A673 (cell line): ENCODE data around the gene CDKN2A. TPM values are rescaled to one million over a fixed set of nuclear protein-coding genes. Genes with fewer than 3 reads are reported as not detected.

Experiments
- BruUV-seq: library from RNA; stranded (reverse); fragments of 400-500 nt; replicated peaks from 2 replicates; lab custom pipeline; 2021; lab: Mats Ljungman, UMichigan
- CTCF ChIA-PET: fragments of 300-600 bp; sonication (Branson Sonifier 250); formaldehyde crosslinking; loops from one replicate; lab custom pipeline; 2022; ENCODE audit warnings: antibody characterized with exemption; lab: Charles Lee
- POLR2A ChIA-PET: fragments of 300-600 bp; sonication (Branson Sonifier 250); formaldehyde crosslinking; loops from one replicate; lab custom pipeline; 2022; ENCODE audit warnings: antibody characterized with exemption; ENCODE audit not compliant: low non-redundant PET; lab: Charles Lee
- DNase-seq: peaks from one replicate; pipeline ENCODE4 v3.0.0-alpha.2; 2015; ENCODE audit warnings: low spot score
- H3K27ac ChIP-seq: fragments of 200-600 bp; sonication (generic); 2 replicates; pipeline ENCODE4 v1.5.1; 2016; ENCODE audit warnings: mixed run types, low read depth, mild to moderate bottlenecking, mixed read lengths, antibody characterized with exemption, low read length; ENCODE audit not compliant: poor library complexity, severe bottlenecking
- H3K27me3 ChIP-seq: fragments of 200-600 bp; sonication (generic); replicated peaks from 2 replicates; pipeline ENCODE4 v1.6.1; 2017; ENCODE audit warnings: mixed run types, low read depth, mild to moderate bottlenecking, mixed read lengths, antibody characterized with exemption, low read length; ENCODE audit not compliant: insufficient read depth, poor library complexity
- H3K36me3 ChIP-seq: fragments of 200-600 bp; sonication (generic); 2 replicates; pipeline ENCODE4 v1.6.1; 2016; ENCODE audit warnings: mixed run types, mild to moderate bottlenecking, mixed read lengths, antibody characterized with exemption, low read length; ENCODE audit not compliant: insufficient read depth, poor library complexity, severe bottlenecking
- H3K4me1 ChIP-seq: fragments of 200-600 bp; sonication (generic); 2 replicates; pipeline ENCODE4 v1.6.1; 2017; ENCODE audit warnings: mixed run types, mild to moderate bottlenecking, mixed read lengths, antibody characterized with exemption, low read length; ENCODE audit not compliant: insufficient read depth, poor library complexity, severe bottlenecking
- H3K4me3 ChIP-seq: fragments of 200-600 bp; sonication (generic); 2 replicates; pipeline ENCODE4 v1.5.1; 2016; ENCODE audit warnings: low read depth, mixed run types, mild to moderate bottlenecking, mixed read lengths, low read length; ENCODE audit not compliant: poor library complexity, severe bottlenecking
- H3K9me3 ChIP-seq: fragments of 200-600 bp; sonication (generic); 2 replicates; pipeline ENCODE4 v1.6.1; 2016; ENCODE audit warnings: mixed run types, low read depth, mild to moderate bottlenecking, mixed read lengths, antibody characterized with exemption, low read length; ENCODE audit not compliant: poor library complexity, severe bottlenecking
- CTCF ChIP-seq: fragments of 300-800, 200-600 bp; sonication (generic); conservative IDR thresholded peaks from 2 replicates; pipeline ENCODE4 v1.5.1; 2017; ENCODE audit warnings: low read depth, mild to moderate bottlenecking, antibody characterized with exemption, low read length, moderate library complexity, mixed read lengths
- EZH2 ChIP-seq: fragments of 200-600 bp; sonication (generic); IDR thresholded peaks from 2 replicates; pipeline ENCODE4 v1.6.1; 2017; ENCODE audit warnings: borderline replicate concordance, low read depth, mild to moderate bottlenecking, mixed read lengths, antibody characterized with exemption, low read length; ENCODE audit not compliant: poor library complexity, severe bottlenecking
- intact Hi-C: fragments of 100-400 bp; cut with micrococcal nuclease; formaldehyde crosslinking; loops from one replicate; pipeline ENCODE4 v1.10.0; 2022; ENCODE audit not compliant: unreplicated experiment
- total RNA-seq: library from RNA; stranded (reverse); gene quantifications from 2 replicates; pipeline ENCODE4 v1.2.3, GENCODE V29; 2021

The CDKN2A gene
- total RNA-seq, 1 experiment from 2014 or later: not detected

GRCh38 chr9:21923694-21924093 lies 70.5 kb downstream of the CDKN2A start:
- intact Hi-C loops: no loop called here
- no peak for DNase-seq
- no peaks in the 10 kb centered on the region for H3K36me3 ChIP-seq
- TF ChIP-seq EZH2 (no peak), CTCF (no peak)
- H3K4me1 ChIP-seq: no peaks in the 10 kb centered on the region
- no TSS peak for BruUV-seq
- H3K27me3 ChIP-seq: no peaks in the 10 kb centered on the region
- POLR2A ChIA-PET: no interaction called here
- CTCF ChIA-PET: no interaction called here
- H3K9me3 ChIP-seq: no peaks in the 10 kb centered on the region
- H3K4me3 ChIP-seq: no peak overlapping the region
- H3K27ac ChIP-seq: no peak overlapping the region

- Histone ChIP-seq H3K36me3 (no peaks in the 10 kb centered on the region), H3K4me3 (no peak overlapping the region), H3K27me3 (no peaks in the 10 kb centered on the region), H3K27ac (no peak overlapping the region), H3K4me1 (no peaks in the 10 kb centered on the region), H3K9me3 (no peaks in the 10 kb centered on the region)
- no peak for DNase-seq
- intact Hi-C loops: no loop called here
- POLR2A ChIA-PET: no interaction called here
- CTCF ChIA-PET: no interaction called here
- no TSS peak for BruUV-seq
- TF ChIP-seq EZH2: no peak
- no peak for TF ChIP-seq CTCF
Measured at GRCh38 chr9:21919377-21920362, 74.5 kb downstream of the CDKN2A start.

Other genes with a start within 250 kb of the CDKN2A start
- gene MTAP, start 191.8 kb downstream of the CDKN2A start, total RNA-seq: 39.2 and 45.7 TPM in 2 replicates
- gene CDKN2B-AS1, start 399 bp upstream of the CDKN2A start, total RNA-seq: not detected in 2 replicates
- not detected in 2 replicates for gene CDKN2B, start 14.9 kb upstream of the CDKN2A start, total RNA-seq